MV-4-11 (cell line): ENCODE measurements around the gene EPC1.

ENCODE experiments used
- DNase-seq: peaks from one replicate; lab custom pipeline; 2025; lab: John Stamatoyannopoulos, UW

The EPC1 gene

GRCh38 chr10:32332299-32332750 is 14.6 kb downstream of the EPC1 start:
- no peak for DNase-seq

GRCh38 chr10:32331606-32332005 is 15.4 kb downstream of the EPC1 start:
- DNase-seq = no peak

GRCh38 chr10:32330214-32330613 is 16.7 kb downstream of the EPC1 start:
- no peak for DNase-seq

- no peak for DNase-seq
These were observed 17.9 kb downstream of the EPC1 start for GRCh38 chr10:32329061-32329460.

- DNase-seq = no peak
These were observed 18.5 kb downstream of the EPC1 start for GRCh38 chr10:32328499-32328898.

- no peak for DNase-seq
These were observed 19.6 kb downstream of the EPC1 start for GRCh38 chr10:32327364-32327691.

- DNase-seq = no peak
These were observed 20.1 kb downstream of the EPC1 start for GRCh38 chr10:32326680-32327363.

- no peak for DNase-seq
These were observed 20.8 kb downstream of the EPC1 start for GRCh38 chr10:32326119-32326518.

- DNase-seq = peak; percentile 13
These were observed 23.9 kb downstream of the EPC1 start for GRCh38 chr10:32323051-32323450.

- DNase-seq = no peak
These were observed 25.8 kb downstream of the EPC1 start for GRCh38 chr10:32321016-32321631.

- DNase-seq = peak; percentile 96
These were observed 28.5 kb downstream of the EPC1 start for GRCh38 chr10:32318476-32318896.

- no peak for DNase-seq
These were observed 29.1 kb downstream of the EPC1 start for GRCh38 chr10:32317795-32318357.

- no peak for DNase-seq
These were observed 31.5 kb downstream of the EPC1 start for GRCh38 chr10:32315424-32315823.

- no peak for DNase-seq
These were observed 32.4 kb downstream of the EPC1 start for GRCh38 chr10:32314588-32314987.

- no peak for DNase-seq
These were observed 38.8 kb downstream of the EPC1 start for GRCh38 chr10:32308027-32308603.

- DNase-seq = no peak
These were observed 39.3 kb downstream of the EPC1 start for GRCh38 chr10:32307609-32308008.

- DNase-seq = no peak
These were observed 47.5 kb downstream of the EPC1 start for GRCh38 chr10:32299354-32299980.

- no peak for DNase-seq
These were observed 48.7 kb downstream of the EPC1 start for GRCh38 chr10:32298075-32298812.

- no peak for DNase-seq
These were observed 51.9 kb downstream of the EPC1 start for GRCh38 chr10:32295027-32295426.

GRCh38 chr10:32293581-32293980 is 53.4 kb downstream of the EPC1 start:
- DNase-seq = no peak

GRCh38 chr10:32279795-32280194 is 67.2 kb downstream of the EPC1 start:
- DNase-seq = no peak

- peak; percentile 66 for DNase-seq
These were observed 73.6 kb downstream of the EPC1 start for GRCh38 chr10:32273336-32273735.
